CD4-positive, CD25-positive, alpha-beta regulatory T cell (primary cell): ENCODE measurements around the gene PDS5A. TPM values are rescaled to one million over a fixed set of nuclear protein-coding genes. Genes with fewer than 3 reads are reported as not detected.

Source experiments
- ATAC-seq, 2 donors: fragments of 150-1000 bp; cut with Tn5 transposase; one replicate each; pipeline ENCODE4 v1.10.0; 2021; ENCODE audit warnings: low read depth in 2 of 2, moderate number of reproducible peaks in 2 of 2, moderate library complexity in 1 of 2
- DNase-seq, 3 donors: peaks; one replicate each; pipeline versions ENCODE4 v3.0.0 to v3.0.0-alpha.2; 2012 to 2022; ENCODE audit warnings: mixed read lengths in 1 of 3
- H3K27ac ChIP-seq: one replicate; pipeline ENCODE4 v1.7.0; 2013; ENCODE audit warnings: mild to moderate bottlenecking, low read length; ENCODE audit not compliant: insufficient read depth, poor library complexity, severe bottlenecking
- H3K27me3 ChIP-seq: one replicate; pipeline ENCODE4 v1.7.0; 2013; ENCODE audit warnings: low read length; ENCODE audit not compliant: control insufficient read depth, insufficient read depth
- H3K36me3 ChIP-seq: one replicate; pipeline ENCODE4 v1.7.0; 2013; ENCODE audit warnings: mild to moderate bottlenecking, low read length, moderate library complexity; ENCODE audit not compliant: control insufficient read depth, insufficient read depth
- H3K4me1 ChIP-seq: 2 replicates; pipeline ENCODE4 v1.7.0; 2013; ENCODE audit warnings: mild to moderate bottlenecking, low read length; ENCODE audit not compliant: insufficient read depth, control insufficient read depth, poor library complexity, severe bottlenecking
- H3K4me3 ChIP-seq: one replicate; pipeline ENCODE4 v1.7.0; 2013; ENCODE audit warnings: low read depth, mild to moderate bottlenecking, low read length, moderate library complexity
- H3K9me3 ChIP-seq, 2 experiments: 1 replicate in 1 of 2; 2 replicates in 1 of 2; pipeline ENCODE4 v1.7.0; 2013; ENCODE audit warnings: low read length in 2 of 2, mild to moderate bottlenecking in 1 of 2, moderate library complexity in 1 of 2; ENCODE audit not compliant: control insufficient read depth in 2 of 2
- H3K27ac Mint-ChIP-seq, 3 donors: one replicate each; pipeline ENCODE4 v1.8.0; 2020 to 2022; ENCODE audit warnings: mild to moderate bottlenecking in 3 of 3, mixed read lengths in 3 of 3, moderate library complexity in 2 of 3
- H3K27me3 Mint-ChIP-seq: one replicate; pipeline ENCODE4 v1.8.0; 2022; ENCODE audit warnings: mild to moderate bottlenecking, mixed read lengths
- H3K36me3 Mint-ChIP-seq: one replicate; pipeline ENCODE4 v1.8.0; 2020; ENCODE audit warnings: mixed read lengths
- H3K4me1 Mint-ChIP-seq, 4 donors: one replicate each; pipeline ENCODE4 v1.8.0; 2020 to 2022; ENCODE audit warnings: mixed read lengths in 4 of 4, mild to moderate bottlenecking in 1 of 4
- H3K4me3 Mint-ChIP-seq, 4 donors: one replicate each; pipeline ENCODE4 v1.8.0; 2020 to 2022; ENCODE audit warnings: mild to moderate bottlenecking in 4 of 4, mixed read lengths in 4 of 4, moderate library complexity in 3 of 4
- H3K9me3 Mint-ChIP-seq, 7 donors: one replicate each; pipeline ENCODE4 v1.8.0; 2020 to 2022; ENCODE audit warnings: mixed read lengths in 7 of 7, mild to moderate bottlenecking in 3 of 7, moderate library complexity in 2 of 7
- polyA plus RNA-seq, 4 donors: library from polyadenylated mRNA; unstranded; fragments of 300-500 nt; fragmentation: Illumina TruSeq; gene quantifications; one replicate each; pipeline ENCODE4 v1.2.3, GENCODE V29; 2021
- total RNA-seq: library from RNA; stranded (reverse); gene quantifications from one replicate; pipeline ENCODE4 v1.2.3, GENCODE V29; 2022

PDS5A gene
- total and polyA plus RNA-seq, 5 donors from 2014 or later = 25.2 to 111 (median 32.5) TPM

DNA sequence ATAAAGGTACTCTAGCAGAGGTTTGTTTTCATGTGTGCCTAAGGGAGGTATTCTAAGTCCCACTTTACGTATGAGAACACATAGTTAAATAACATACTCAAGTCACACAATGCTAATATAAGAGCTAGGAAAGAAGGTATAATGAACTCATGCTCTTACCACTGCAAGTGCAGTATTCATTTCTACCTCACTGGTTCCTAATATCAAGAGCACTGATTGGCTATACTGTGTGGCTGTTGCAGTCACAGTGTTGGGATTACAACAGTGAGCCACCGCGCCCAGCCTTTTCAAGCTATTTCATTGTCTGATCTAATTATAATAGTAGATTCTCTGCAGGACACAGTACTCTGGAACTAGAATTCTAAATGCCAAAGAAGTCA is 84.0 kb downstream of the PDS5A start:
- no peaks in the 10 kb centered on the region for H3K9me3 ChIP-seq
- Mint-ChIP-seq H3K27ac (no peak overlapping the region), H3K9me3 (no peaks in the 10 kb centered on the region), H3K27me3 (no peaks in the 10 kb centered on the region), H3K4me3 (no peak overlapping the region), H3K36me3 (peaks cover 39% of the 10 kb centered on the region), H3K4me1 (peaks cover 0 to 16% (median 3%) of the 10 kb centered on the region in 4 donors)
- H3K4me3 ChIP-seq = no peak overlapping the region
- H3K27ac ChIP-seq = no peak overlapping the region
- ATAC-seq (no peak), DNase-seq (no peak)
- H3K27me3 ChIP-seq = no peaks in the 10 kb centered on the region
- no peaks in the 10 kb centered on the region for H3K4me1 ChIP-seq
- peaks cover 59% of the 10 kb centered on the region for H3K36me3 ChIP-seq

DNA sequence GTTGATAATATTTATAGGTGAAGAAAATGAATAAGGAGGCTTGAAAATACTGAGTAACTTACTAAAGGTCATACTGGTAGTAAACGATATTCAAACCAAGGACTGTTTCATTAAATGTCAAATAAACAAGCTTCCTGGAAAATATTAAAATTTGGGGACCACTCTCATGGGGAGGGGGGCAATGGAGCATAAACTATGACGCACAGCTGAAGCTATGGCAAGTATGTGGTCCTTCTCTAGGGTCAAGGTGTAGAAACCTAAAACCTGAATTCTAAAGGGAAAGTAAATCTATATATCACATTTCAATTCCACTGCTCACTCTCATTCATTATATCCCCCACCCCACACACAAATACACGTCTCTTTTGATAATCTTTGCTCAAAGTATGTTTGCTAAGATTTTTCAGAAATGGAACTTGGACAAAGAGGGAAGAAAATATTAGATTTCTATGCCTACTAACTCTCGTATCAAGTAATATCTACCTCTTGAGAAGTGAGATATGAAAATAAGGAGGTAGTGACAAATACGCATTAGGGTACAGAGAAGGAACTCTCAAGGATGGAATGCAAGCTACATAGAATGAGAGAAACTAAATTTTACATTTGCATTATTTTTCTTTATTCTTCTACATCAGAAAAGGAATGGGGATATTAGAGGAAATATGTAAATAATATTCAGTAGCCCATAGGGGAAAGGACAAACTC is 84.6 kb downstream of the PDS5A start:
- Histone ChIP-seq H3K4me3 (no peak overlapping the region), H3K27ac (no peak overlapping the region), H3K27me3 (no peaks in the 10 kb centered on the region), H3K36me3 (peaks cover 56% of the 10 kb centered on the region), H3K9me3 (no peaks in the 10 kb centered on the region), H3K4me1 (no peaks in the 10 kb centered on the region)
- Mint-ChIP-seq H3K27me3 (no peaks in the 10 kb centered on the region), H3K9me3 (no peaks in the 10 kb centered on the region), H3K36me3 (peaks cover 41% of the 10 kb centered on the region), H3K4me1 (peaks cover 0 to 19% (median 4%) of the 10 kb centered on the region in 4 donors), H3K27ac (peak overlapping the region in 1 of 3 donors; percentile 3), H3K4me3 (no peak overlapping the region)
- ATAC-seq = no peak
- no peak for DNase-seq

DNA sequence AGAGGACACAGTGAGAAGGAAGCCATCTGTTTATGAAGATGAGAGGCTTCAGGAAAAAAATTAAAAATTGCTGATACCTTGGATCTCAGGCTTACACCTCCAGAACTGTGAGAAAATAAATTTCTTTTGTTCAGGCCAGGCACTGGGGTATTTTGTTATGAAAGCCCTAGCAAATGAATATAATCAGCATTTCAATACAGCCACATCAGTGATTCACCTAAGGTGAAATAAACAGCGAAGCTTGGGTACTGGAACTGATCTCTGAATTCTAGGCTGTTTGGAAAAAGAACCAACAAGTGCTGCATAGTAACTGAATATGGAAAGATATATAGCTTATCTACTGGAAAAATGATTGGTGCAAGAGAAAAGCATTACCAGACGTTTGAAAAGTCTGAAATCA is 88.5 kb downstream of the PDS5A start:
- Histone ChIP-seq H3K27me3 (no peaks in the 10 kb centered on the region), H3K4me1 (no peaks in the 10 kb centered on the region), H3K27ac (no peak overlapping the region), H3K9me3 (no peaks in the 10 kb centered on the region), H3K36me3 (peaks cover 41% of the 10 kb centered on the region), H3K4me3 (no peak overlapping the region)
- ATAC-seq = no peak
- H3K27ac Mint-ChIP-seq = no peak overlapping the region
- H3K4me3 Mint-ChIP-seq = no peak overlapping the region
- no peaks in the 10 kb centered on the region for H3K27me3 Mint-ChIP-seq
- DNase-seq = no peak
- peaks cover 61% of the 10 kb centered on the region for H3K36me3 Mint-ChIP-seq
- peaks cover 0 to 18% (median 4%) of the 10 kb centered on the region in 4 donors for H3K4me1 Mint-ChIP-seq
- H3K9me3 Mint-ChIP-seq = no peaks in the 10 kb centered on the region

DNA sequence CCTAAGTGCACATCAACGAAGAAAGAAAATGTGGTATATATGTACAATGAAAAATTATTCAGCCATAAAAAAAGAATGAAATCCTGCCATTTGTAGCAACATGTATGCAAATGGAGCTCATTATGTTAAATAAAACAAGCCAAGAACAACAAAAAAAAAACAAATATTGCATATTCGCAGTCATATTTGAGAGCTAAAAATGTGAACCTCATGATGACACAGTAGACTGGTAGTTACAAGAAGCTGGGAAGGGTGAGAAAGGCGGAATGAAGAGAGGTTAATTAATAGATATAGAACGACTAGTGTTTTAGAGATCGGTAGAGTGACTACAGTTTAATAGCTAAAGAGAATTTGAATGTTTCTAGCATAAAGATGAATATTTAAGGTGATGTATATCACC is 89.2 kb downstream of the PDS5A start:
- H3K36me3 ChIP-seq = peaks cover 42% of the 10 kb centered on the region
- Mint-ChIP-seq H3K27me3 (no peaks in the 10 kb centered on the region), H3K36me3 (peaks cover 62% of the 10 kb centered on the region), H3K4me3 (no peak overlapping the region), H3K27ac (peak overlapping the region in 1 of 3 donors; percentile 27), H3K4me1 (peaks cover 0 to 18% (median 4%) of the 10 kb centered on the region in 4 donors), H3K9me3 (no peaks in the 10 kb centered on the region)
- no peaks in the 10 kb centered on the region for H3K4me1 ChIP-seq
- H3K27me3 ChIP-seq = no peaks in the 10 kb centered on the region
- no peak overlapping the region for H3K4me3 ChIP-seq
- ATAC-seq (no peak), DNase-seq (no peak)
- H3K9me3 ChIP-seq = no peaks in the 10 kb centered on the region
- no peak overlapping the region for H3K27ac ChIP-seq

DNA sequence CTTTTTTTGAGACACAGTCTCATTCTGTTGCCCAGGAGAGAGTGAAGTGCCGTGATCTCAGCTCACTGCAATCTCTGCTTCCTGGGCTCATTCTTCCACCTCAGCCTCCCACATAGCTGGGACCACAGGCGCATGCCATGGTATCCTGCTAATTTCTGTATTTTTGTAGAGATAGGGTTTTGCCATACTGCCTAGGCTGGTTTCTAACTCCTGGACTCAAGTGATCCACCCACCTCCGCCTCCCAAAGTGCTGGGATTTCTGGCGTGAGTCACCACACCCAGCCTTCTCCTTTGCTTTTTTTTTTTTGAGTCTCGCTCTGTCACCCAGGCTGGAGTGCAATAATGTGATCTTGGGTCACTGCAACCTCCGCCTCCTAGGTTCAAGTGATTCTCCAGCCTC is 94.1 kb downstream of the PDS5A start:
- ATAC-seq = no peak
- H3K27me3 ChIP-seq = no peaks in the 10 kb centered on the region
- no peaks in the 10 kb centered on the region for H3K9me3 ChIP-seq
- no peaks in the 10 kb centered on the region for H3K4me1 ChIP-seq
- no peak overlapping the region for H3K4me3 Mint-ChIP-seq
- H3K9me3 Mint-ChIP-seq = no peaks in the 10 kb centered on the region
- no peak for DNase-seq
- H3K36me3 ChIP-seq = peaks cover 43% of the 10 kb centered on the region
- no peaks in the 10 kb centered on the region for H3K27me3 Mint-ChIP-seq
- H3K27ac ChIP-seq = no peak overlapping the region
- no peak overlapping the region for H3K27ac Mint-ChIP-seq
- no peak overlapping the region for H3K4me3 ChIP-seq
- peaks cover 5 to 17% (median 10%) of the 10 kb centered on the region in 4 donors for H3K4me1 Mint-ChIP-seq
- peaks cover 55% of the 10 kb centered on the region for H3K36me3 Mint-ChIP-seq

DNA sequence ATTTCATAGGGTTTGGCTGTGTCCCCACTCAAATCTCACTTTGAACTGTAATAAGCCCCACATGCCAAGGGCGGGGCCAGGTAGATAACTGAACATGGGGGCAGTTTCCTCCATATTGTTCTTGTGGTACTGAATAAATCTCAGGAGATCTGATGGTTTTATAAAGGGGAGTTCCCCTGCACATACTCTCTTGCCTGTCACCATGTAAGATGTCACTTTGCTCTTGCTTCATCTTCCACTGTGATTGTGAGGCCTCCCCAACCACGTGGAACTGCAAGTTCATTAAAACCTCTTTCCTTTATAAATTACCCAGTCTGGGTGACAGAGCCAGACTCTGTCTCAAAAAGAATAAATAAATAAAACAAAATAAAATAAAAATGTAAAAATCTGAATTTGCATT is 95.9 kb downstream of the PDS5A start:
- H3K9me3 ChIP-seq = no peaks in the 10 kb centered on the region
- DNase-seq = no peak
- Mint-ChIP-seq H3K27ac (peak overlapping the region in 2 of 3 donors; percentile 43 to 59), H3K4me1 (peaks cover 5 to 14% (median 7%) of the 10 kb centered on the region in 4 donors), H3K4me3 (no peak overlapping the region), H3K9me3 (no peaks in the 10 kb centered on the region), H3K27me3 (no peaks in the 10 kb centered on the region), H3K36me3 (peaks cover 42% of the 10 kb centered on the region)
- H3K4me1 ChIP-seq = no peaks in the 10 kb centered on the region
- peaks cover 44% of the 10 kb centered on the region for H3K36me3 ChIP-seq
- no peak for ATAC-seq
- no peak overlapping the region for H3K27ac ChIP-seq
- H3K4me3 ChIP-seq = no peak overlapping the region
- H3K27me3 ChIP-seq = no peaks in the 10 kb centered on the region

DNA sequence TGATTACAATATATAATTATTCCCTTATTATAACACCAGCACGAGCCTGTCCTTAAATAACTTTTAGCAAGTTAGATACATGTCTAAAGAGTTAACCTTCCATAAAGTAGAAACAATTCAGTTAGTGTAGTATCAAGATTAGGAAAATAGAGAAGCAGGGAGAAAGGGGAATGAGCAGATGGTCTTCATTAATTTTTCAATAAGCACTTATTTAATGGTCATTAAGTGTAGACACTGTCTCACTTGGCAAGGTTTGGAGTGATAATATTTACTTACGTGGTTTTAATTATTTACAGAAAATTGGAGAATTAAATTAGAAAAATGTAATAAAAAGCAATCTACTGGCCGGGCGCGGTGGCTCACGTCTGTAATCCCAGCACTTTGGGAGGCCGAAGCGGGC is 99.7 kb downstream of the PDS5A start:
- Mint-ChIP-seq H3K27me3 (no peaks in the 10 kb centered on the region), H3K4me1 (peaks cover 16 to 28% (median 21%) of the 10 kb centered on the region in 4 donors), H3K36me3 (peaks cover 33% of the 10 kb centered on the region), H3K9me3 (no peaks in the 10 kb centered on the region), H3K4me3 (no peak overlapping the region), H3K27ac (no peak overlapping the region)
- H3K27ac ChIP-seq = no peak overlapping the region
- DNase-seq = no peak
- no peaks in the 10 kb centered on the region for H3K9me3 ChIP-seq
- peaks cover 4% of the 10 kb centered on the region for H3K4me1 ChIP-seq
- no peaks in the 10 kb centered on the region for H3K27me3 ChIP-seq
- H3K36me3 ChIP-seq = peaks cover 52% of the 10 kb centered on the region
- no peak for ATAC-seq
- no peak overlapping the region for H3K4me3 ChIP-seq

DNA sequence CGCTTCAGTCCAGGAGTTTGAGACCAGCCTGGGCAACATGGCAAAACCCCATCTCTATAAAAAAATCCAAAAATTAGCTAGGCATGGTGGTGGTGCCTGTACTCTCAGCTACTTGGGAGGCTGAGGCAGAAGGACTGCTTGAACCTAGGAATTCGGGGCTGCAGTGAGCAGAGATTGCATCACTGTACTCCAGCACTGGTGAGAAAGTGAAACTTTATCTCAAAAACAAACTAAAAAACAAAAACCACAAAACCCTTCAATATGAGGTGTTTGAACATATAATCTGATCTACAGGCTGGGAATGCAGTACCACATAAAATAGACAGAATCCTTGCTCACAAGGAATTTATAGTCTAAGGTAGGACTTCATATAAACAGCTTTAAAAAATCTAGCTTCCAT is 103.9 kb downstream of the PDS5A start:
- Mint-ChIP-seq H3K4me3 (no peak overlapping the region), H3K36me3 (peaks cover 32% of the 10 kb centered on the region), H3K27ac (peak overlapping the region; percentile 21 to 37 (median 28)), H3K9me3 (no peaks in the 10 kb centered on the region), H3K27me3 (no peaks in the 10 kb centered on the region), H3K4me1 (peaks cover 15 to 19% (median 16%) of the 10 kb centered on the region in 4 donors)
- no peaks in the 10 kb centered on the region for H3K9me3 ChIP-seq
- H3K27ac ChIP-seq = peak overlapping the region; percentile 23
- H3K4me1 ChIP-seq = peaks cover 4% of the 10 kb centered on the region
- DNase-seq = peak in 1 of 3 donors; percentile 7
- H3K27me3 ChIP-seq = no peaks in the 10 kb centered on the region
- no peak overlapping the region for H3K4me3 ChIP-seq
- peaks cover 58% of the 10 kb centered on the region for H3K36me3 ChIP-seq
- no peak for ATAC-seq
